Activated CD4-positive, CD25-positive, alpha-beta regulatory T cell treated with anti-CD3 and anti-CD28 coated beads, Interleukin-2, amount 50 U/mL, for 16 hours (primary cell): ENCODE data around the gene KIF5A.

Source experiments
- DNase-seq: peaks from one replicate; pipeline ENCODE4 v3.0.0-alpha.2; 2020; ENCODE audit warnings: low read depth, low spot score

KIF5A gene

GRCh38 chr12:57631566-57632072 lies 81.8 kb downstream of the KIF5A start:
- DNase-seq, result no peak

GRCh38 chr12:57632073-57632957 lies 82.5 kb downstream of the KIF5A start:
- DNase-seq, result no peak

GRCh38 chr12:57632958-57633840 lies 83.4 kb downstream of the KIF5A start, which contains the start of gene B4GALNT1:
B4GALNT1 (minus strand) TSS chr12:57633201; CDS start chr12:57632132, 1,069 bp downstream.
- no peak for DNase-seq
